ENCODE results near the gene ZNF714.
A peak's percentile ranks its signal among the peaks of the same experiment; 100 is the strongest.

The ZNF714 gene

DNA sequence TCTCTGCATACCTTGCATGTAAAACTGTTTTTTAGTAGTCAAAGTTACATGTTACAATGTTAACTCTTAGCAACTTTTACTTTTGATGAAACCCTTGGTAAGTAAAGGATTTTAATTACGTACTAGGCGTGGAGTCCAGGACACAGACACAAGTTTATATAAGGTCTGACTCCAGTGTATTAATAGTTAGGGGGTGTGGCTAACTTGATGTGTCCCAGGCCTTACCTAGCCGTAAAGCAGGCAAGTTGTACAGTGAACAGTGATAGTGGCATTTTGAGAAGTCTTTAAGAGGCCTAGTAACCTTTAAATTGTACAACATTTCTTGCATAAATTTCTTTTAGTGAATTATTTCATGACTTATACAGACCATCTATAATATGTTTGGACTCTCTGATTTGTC lies 5.9 kb downstream of the ZNF714 start:
- no peak for TF ChIP-seq CTCF (conservative IDR thresholded peaks at IDR 0.05; ENCODE audit: low read depth, low read length)
- no peak overlapping the region for H3K4me3 ChIP-seq (ENCODE audit: low read depth, low read length)
- DNase-seq (ENCODE audit: low read depth): no peak

DNA sequence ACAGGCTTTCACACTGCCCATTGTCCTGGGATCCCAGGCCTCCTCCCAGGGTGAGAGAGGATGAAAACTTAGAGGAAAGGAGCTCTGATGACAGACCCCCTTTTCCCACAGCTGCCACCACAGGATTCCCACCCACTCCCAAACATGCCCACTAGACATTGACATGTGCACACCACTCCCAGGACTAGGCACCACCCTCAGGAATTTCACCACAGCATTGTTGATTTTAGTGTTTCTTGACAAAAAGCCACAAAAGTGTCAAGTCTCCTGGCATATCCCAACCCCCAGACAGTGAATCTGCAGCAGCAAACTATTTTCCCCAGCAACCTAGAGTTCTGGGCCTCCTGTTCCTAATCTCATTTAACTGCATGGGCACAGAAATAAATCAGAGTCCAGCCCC lies 10.1 kb downstream of the ZNF714 start:
- TF ChIP-seq CTCF (conservative IDR thresholded peaks at IDR 0.05; ENCODE audit: low read depth, low read length): no peak
- no peak overlapping the region for H3K4me3 ChIP-seq (ENCODE audit: low read depth, low read length)
- DNase-seq (ENCODE audit: low read depth): peak; percentile 42

DNA sequence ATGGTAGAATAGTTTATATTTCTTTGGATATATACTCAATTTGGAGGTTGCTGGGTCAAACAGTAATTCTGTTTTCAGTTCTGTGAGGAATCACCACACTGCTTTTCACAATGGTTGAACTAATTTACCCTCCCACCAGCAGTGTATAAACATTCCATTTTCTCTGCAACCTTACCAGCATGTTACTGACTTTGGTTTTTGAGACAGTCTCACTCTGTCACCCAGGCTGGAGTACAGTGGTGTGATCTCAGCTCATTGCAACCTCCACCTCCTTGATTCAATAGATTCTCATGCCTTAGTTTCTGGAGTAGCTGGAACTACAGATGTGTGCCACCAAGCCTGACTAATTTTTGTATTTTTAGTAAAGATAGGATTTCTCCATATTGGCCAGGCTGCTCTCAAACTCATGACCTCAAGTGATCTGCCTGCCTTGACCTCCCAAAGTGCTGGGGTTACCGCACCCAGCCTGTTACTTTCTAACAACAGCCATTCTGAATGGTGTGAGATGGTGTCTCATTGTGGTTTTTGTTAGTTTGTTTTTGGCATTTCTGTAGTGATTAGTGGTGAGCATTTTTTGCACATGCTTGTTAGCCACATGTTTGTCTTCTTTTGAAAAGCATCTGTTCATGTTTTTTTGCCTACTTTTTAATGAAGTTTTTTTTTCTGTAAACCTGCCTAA lies 12.5 kb downstream of the ZNF714 start:
- TF ChIP-seq CTCF (conservative IDR thresholded peaks at IDR 0.05; ENCODE audit: low read depth, low read length): no peak
- no peak for DNase-seq (ENCODE audit: low read depth)
- no peak overlapping the region for H3K4me3 ChIP-seq (ENCODE audit: low read depth, low read length)

GRCh38 chr19:21098291-21098690 lies 16.3 kb downstream of the ZNF714 start:
- no peak overlapping the region for H3K4me3 ChIP-seq (ENCODE audit: low read depth, low read length)
- DNase-seq (ENCODE audit: low read depth): no peak
- TF ChIP-seq CTCF (conservative IDR thresholded peaks at IDR 0.05; ENCODE audit: low read depth, low read length): no peak

DNA sequence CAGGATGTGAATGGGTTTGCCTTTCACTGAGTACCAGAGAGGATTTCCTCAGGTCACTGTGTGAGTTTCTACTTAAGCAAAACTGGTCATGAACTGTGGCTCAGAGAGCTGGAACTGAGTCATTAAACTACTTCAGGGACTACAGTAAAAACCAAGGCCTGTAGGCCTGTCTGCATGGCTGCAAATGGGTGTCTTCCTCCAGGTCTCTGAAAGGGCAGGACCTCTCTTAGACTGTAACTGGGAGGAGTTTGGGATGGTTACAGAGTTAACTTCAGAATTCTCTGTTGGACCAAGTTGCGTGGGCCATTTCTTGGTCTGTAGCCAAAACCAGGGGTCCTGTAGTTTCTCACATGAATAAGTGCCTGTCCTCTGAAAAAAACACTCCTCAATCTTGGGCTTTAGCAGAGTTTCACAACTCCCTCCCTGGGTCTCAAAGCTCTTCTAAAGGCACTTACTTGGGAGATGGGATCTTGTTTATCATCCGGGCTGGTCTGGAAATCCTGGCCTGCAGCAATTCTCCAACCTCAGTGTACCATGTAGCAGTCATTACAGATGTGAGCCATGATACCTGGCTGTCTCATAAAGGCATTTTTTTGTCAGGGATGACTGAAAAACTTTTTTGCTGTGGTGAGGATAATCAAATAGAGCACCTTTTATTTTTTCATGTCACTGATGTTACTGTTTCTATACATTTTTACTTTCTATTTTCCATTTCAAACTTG lies 19.7 kb downstream of the ZNF714 start:
- DNase-seq (ENCODE audit: low read depth): peak; percentile 24
- H3K4me3 ChIP-seq (ENCODE audit: low read depth, low read length): no peak overlapping the region

DNA sequence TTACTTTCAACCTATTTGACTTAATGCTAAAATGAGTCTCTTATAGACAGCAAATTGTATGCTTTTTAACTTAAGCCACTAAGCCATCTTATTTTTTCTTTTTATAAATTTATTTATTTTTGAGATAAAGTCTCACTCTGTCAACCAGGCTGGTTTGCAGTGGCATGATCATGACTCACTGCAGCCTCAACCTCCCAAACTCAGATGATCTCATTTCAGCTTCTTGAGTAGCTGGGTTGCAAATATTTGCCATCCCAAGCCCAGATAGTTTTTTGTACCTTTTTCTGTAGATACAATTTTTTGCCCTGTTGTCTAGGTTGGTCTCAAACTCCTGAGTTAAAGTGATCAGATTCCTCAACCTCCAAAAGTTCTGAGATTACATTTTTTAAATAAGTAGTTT lies 27.1 kb downstream of the ZNF714 start:
- TF ChIP-seq CTCF (conservative IDR thresholded peaks at IDR 0.05; ENCODE audit: low read depth, low read length): no peak
- peak; percentile 53 for DNase-seq (ENCODE audit: low read depth)
- no peak overlapping the region for H3K4me3 ChIP-seq (ENCODE audit: low read depth, low read length)

More for the DNA sequence above, 19.7 kb downstream of the ZNF714 start:
- TF ChIP-seq CTCF (conservative IDR thresholded peaks at IDR 0.05; ENCODE audit: low read depth, low read length): no peak

DNA sequence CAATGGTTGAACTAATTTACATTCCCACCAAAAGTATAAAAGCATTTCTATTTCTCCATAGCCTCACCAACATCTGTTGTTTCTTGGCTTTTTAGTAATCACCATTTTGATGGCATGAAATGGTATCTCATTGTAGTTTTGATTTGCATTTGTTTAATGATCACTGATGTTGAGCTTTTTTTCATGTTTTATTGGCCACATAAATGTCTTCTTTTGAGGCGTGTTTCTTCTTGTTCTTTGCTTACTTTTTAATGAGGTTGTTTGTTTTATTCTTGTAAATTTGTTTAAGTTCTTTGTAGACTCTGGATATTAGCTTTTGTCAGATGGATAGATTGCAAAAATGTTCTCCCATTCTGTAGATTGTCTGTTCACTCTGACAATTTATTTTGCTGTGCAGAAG lies 28.2 kb downstream of the ZNF714 start:
- DNase-seq (ENCODE audit: low read depth): no peak
- no peak overlapping the region for H3K4me3 ChIP-seq (ENCODE audit: low read depth, low read length)
- no peak for TF ChIP-seq CTCF (conservative IDR thresholded peaks at IDR 0.05; ENCODE audit: low read depth, low read length)
